Nephron progenitor cell (in vitro differentiated cells): ENCODE results near the gene TACR2.

Experiments used
- DNase-seq: peaks from one replicate; pipeline ENCODE4 v3.0.0; 2021
- H3K27ac Mint-ChIP-seq: 2 replicates; pipeline ENCODE4 v1.8.0; 2021; ENCODE audit warnings: mild to moderate bottlenecking, moderate library complexity, mixed read lengths
- H3K27me3 Mint-ChIP-seq: 2 replicates; pipeline ENCODE4 v1.8.0; 2021; ENCODE audit warnings: mild to moderate bottlenecking, low read depth, mixed read lengths; ENCODE audit not compliant: poor library complexity
- H3K36me3 Mint-ChIP-seq: 2 replicates; pipeline ENCODE4 v1.8.0; 2021; ENCODE audit warnings: low read depth, mixed read lengths
- H3K4me1 Mint-ChIP-seq: 2 replicates; pipeline ENCODE4 v1.8.0; 2021; ENCODE audit warnings: mixed read lengths
- H3K4me3 Mint-ChIP-seq: 2 replicates; pipeline ENCODE4 v1.8.0; 2021; ENCODE audit warnings: mild to moderate bottlenecking, moderate library complexity, mixed read lengths
- H3K9me3 Mint-ChIP-seq: 2 replicates; pipeline ENCODE4 v1.8.0; 2021; ENCODE audit warnings: mild to moderate bottlenecking, moderate library complexity, mixed read lengths
- CTCF ChIP-seq: fragments of 200-600 bp; sonication (generic); IDR thresholded peaks from 2 replicates; pipeline ENCODE4 v1.5.0; 2021; ENCODE audit warnings: antibody characterized with exemption

The TACR2 gene

GRCh38 chr10:69445041-69445440 lies 28.3 kb upstream of the TACR2 start:
- H3K4me1 Mint-ChIP-seq, result peaks cover 36% of the 10 kb centered on the region
- no peak for DNase-seq
- H3K9me3 Mint-ChIP-seq, result peaks cover 3% of the 10 kb centered on the region
- no peak overlapping the region for H3K4me3 Mint-ChIP-seq
- no peak overlapping the region for H3K27ac Mint-ChIP-seq
- no peaks in the 10 kb centered on the region for H3K36me3 Mint-ChIP-seq
- peaks cover 19% of the 10 kb centered on the region for H3K27me3 Mint-ChIP-seq
- TF ChIP-seq CTCF, result no peak

GRCh38 chr10:69443354-69443753 lies 26.6 kb upstream of the TACR2 start:
- Mint-ChIP-seq H3K27ac (no peak overlapping the region), H3K27me3 (peaks cover 18% of the 10 kb centered on the region), H3K36me3 (no peaks in the 10 kb centered on the region), H3K4me1 (peaks cover 42% of the 10 kb centered on the region), H3K9me3 (peaks cover 3% of the 10 kb centered on the region), H3K4me3 (no peak overlapping the region)
- no peak for TF ChIP-seq CTCF
- no peak for DNase-seq

GRCh38 chr10:69439813-69440506 lies 23.2 kb upstream of the TACR2 start:
- TF ChIP-seq CTCF, result no peak
- peaks cover 3% of the 10 kb centered on the region for H3K9me3 Mint-ChIP-seq
- H3K36me3 Mint-ChIP-seq, result no peaks in the 10 kb centered on the region
- H3K27ac Mint-ChIP-seq, result no peak overlapping the region
- peaks cover 14% of the 10 kb centered on the region for H3K27me3 Mint-ChIP-seq
- DNase-seq, result no peak
- H3K4me3 Mint-ChIP-seq, result no peak overlapping the region
- H3K4me1 Mint-ChIP-seq, result peaks cover 34% of the 10 kb centered on the region

GRCh38 chr10:69439350-69439739 lies 22.6 kb upstream of the TACR2 start:
- Mint-ChIP-seq H3K4me3 (no peak overlapping the region), H3K4me1 (peaks cover 39% of the 10 kb centered on the region), H3K9me3 (peaks cover 5% of the 10 kb centered on the region), H3K27me3 (peaks cover 17% of the 10 kb centered on the region), H3K36me3 (no peaks in the 10 kb centered on the region), H3K27ac (peak overlapping the region; percentile 29)
- DNase-seq, result no peak
- no peak for TF ChIP-seq CTCF

GRCh38 chr10:69438536-69439349 lies 22.0 kb upstream of the TACR2 start:
- peak overlapping the region; percentile 55 for H3K27ac Mint-ChIP-seq
- TF ChIP-seq CTCF, result no peak
- H3K4me1 Mint-ChIP-seq, result peaks cover 41% of the 10 kb centered on the region
- peaks cover 7% of the 10 kb centered on the region for H3K9me3 Mint-ChIP-seq
- DNase-seq, result no peak
- H3K4me3 Mint-ChIP-seq, result no peak overlapping the region
- H3K36me3 Mint-ChIP-seq, result no peaks in the 10 kb centered on the region
- peaks cover 17% of the 10 kb centered on the region for H3K27me3 Mint-ChIP-seq
